ENCODE data around the gene FAM3D. TPM values are rescaled to one million over a fixed set of nuclear protein-coding genes. Genes with fewer than 3 reads are reported as not detected.

Gene FAM3D
- total and polyA plus RNA-seq, 8 donors = 0.32 to 2.1 (median 0.67) TPM

Other genes with a start within 250 kb of the FAM3D start
- 10 to 100 TPM; 17.7 to 26.8 (median 23.9) TPM for gene PDHB, start 232.9 kb downstream of the FAM3D start, total RNA-seq
- 10 to 100 TPM; 31.1 to 44.9 TPM for gene PDHB, start 232.9 kb downstream of the FAM3D start, polyA plus RNA-seq
- gene KCTD6, start 174.7 kb downstream of the FAM3D start, total RNA-seq = 1 to 10 TPM; 2.2 to 6.0 (median 3.5) TPM
- gene KCTD6, start 174.7 kb downstream of the FAM3D start, polyA plus RNA-seq = 10 to 100 TPM in 1 of 2 donors, 1 to 10 TPM in 1; 4.8 to 13.8 TPM
- gene ACOX2, start 129.6 kb downstream of the FAM3D start, total RNA-seq = 10 to 100 TPM in 1 of 6 donors, 1 to 10 TPM in 5; 1.3 to 13.3 (median 7.1) TPM
- 10 to 100 TPM in 1 of 2 donors, 1 to 10 TPM in 1; 7.9 to 11.3 TPM for gene ACOX2, start 129.6 kb downstream of the FAM3D start, polyA plus RNA-seq
- 1 to 10 TPM; 1.7 to 8.0 (median 5.2) TPM for gene FAM107A, start 89.4 kb downstream of the FAM3D start, total RNA-seq
- gene FAM107A, start 89.4 kb downstream of the FAM3D start, polyA plus RNA-seq = 10 to 100 TPM in 1 of 2 donors, 1 to 10 TPM in 1; 6.9 to 21.0 TPM